Psoas muscle (tissue), 8 donors: ENCODE data around the gene ALDH7A1. TPM values are rescaled to one million over a fixed set of nuclear protein-coding genes. Genes with fewer than 3 reads are reported as not detected.

ENCODE experiments used
- ATAC-seq, 4 donors: fragments of 200-7000 bp; cut with Tn5 transposase; one replicate each; pipeline ENCODE4 v1.9.1; 2020; ENCODE audit warnings: moderate library complexity in 3 of 4, mild to moderate bottlenecking in 2 of 4
- DNase-seq, 2 donors: peaks; one replicate each; pipeline ENCODE4 v3.0.0-alpha.2; 2020
- H3K27ac ChIP-seq: fragments of 200-600 bp; one replicate; pipeline ENCODE4 v1.8.0; 2022
- H3K27me3 ChIP-seq, 3 donors: fragments of 200-600 bp in 1 of 3; one replicate each; pipeline versions ENCODE4 v1.6.1 to v1.8.0; 2013 to 2022; ENCODE audit warnings: low read length in 2 of 3, mild to moderate bottlenecking in 2 of 3, moderate library complexity in 1 of 3; ENCODE audit not compliant: insufficient read depth in 3 of 3
- H3K36me3 ChIP-seq, 2 donors: fragments of 200-600 bp in 1 of 2; one replicate each; pipeline versions ENCODE4 v1.6.1 to v1.8.0; 2013 to 2022; ENCODE audit warnings: low read depth in 1 of 2, mild to moderate bottlenecking in 1 of 2, moderate library complexity in 1 of 2; ENCODE audit not compliant: insufficient read depth in 1 of 2
- H3K4me1 ChIP-seq: fragments of 200-600 bp; one replicate; pipeline ENCODE4 v1.8.0; 2022
- H3K4me3 ChIP-seq: fragments of 200-600 bp; one replicate; pipeline ENCODE4 v1.8.0; 2022; ENCODE audit warnings: mild to moderate bottlenecking
- H3K9me3 ChIP-seq: fragments of 200-600 bp; one replicate; pipeline ENCODE4 v1.8.0; 2022
- WGBS, 3 donors: extraction: QIAGEN DNeasy Blood & Tissue Kit; methylation state at CpG; one replicate each; pipeline versions ENCODE4 v1.1.6 to v1.1.7; 2013; 5-methylcytosine and 5-hydroxymethylcytosine counted together
- intact Hi-C, 2 donors: fragments of 100-400 bp; cut with DNase I; formaldehyde crosslinking; loops; one replicate each; pipeline versions ENCODE4 v1.11.0 to v1.14.2; 2022
- polyA plus RNA-seq, 3 donors: library from polyadenylated mRNA; stranded (reverse); fragments of 200-250 nt; gene quantifications; one replicate each; pipeline ENCODE4 v1.2.3, GENCODE V29; 2013
- total RNA-seq, 4 donors: library from RNA; stranded (reverse); fragmentation: NEBNext Ultra II Directional in 2 of 4; extraction: Animal tissue kit (Norgen Biotek cat#: 25700) in 2 of 4; gene quantifications; one replicate each; pipeline versions ENCODE4 v1.2.1 to v1.2.4, GENCODE V29; 2021 to 2023
- TF ChIP-seq, protein P1 (sequence below): fragments of 200-600 bp; IDR thresholded peaks from one replicate; pipeline ENCODE4 v1.8.0; 2022; ENCODE audit warnings: antibody characterized with exemption
- donor health status: healthy with polysubstance abuse.
- donor health status: DM: no; HTN: no; CAD: no; lungs with moderate emphysema.
- donor health status: Bipolar disorder and iron deficiency.
- donor health status: healthy.
- donor health status: DM: yes; HTN: yes; CAD: no.
- donor health status: DM: no; HTN: no; CAD: no.
- donor health status: DM: no; HTN: no; CAD: no.
- donor health status: DM: yes; HTN: yes; CAD: no.

The ALDH7A1 gene
- total and polyA plus RNA-seq, 7 donors = 7.4 to 26.7 (median 8.8) TPM

DNA sequence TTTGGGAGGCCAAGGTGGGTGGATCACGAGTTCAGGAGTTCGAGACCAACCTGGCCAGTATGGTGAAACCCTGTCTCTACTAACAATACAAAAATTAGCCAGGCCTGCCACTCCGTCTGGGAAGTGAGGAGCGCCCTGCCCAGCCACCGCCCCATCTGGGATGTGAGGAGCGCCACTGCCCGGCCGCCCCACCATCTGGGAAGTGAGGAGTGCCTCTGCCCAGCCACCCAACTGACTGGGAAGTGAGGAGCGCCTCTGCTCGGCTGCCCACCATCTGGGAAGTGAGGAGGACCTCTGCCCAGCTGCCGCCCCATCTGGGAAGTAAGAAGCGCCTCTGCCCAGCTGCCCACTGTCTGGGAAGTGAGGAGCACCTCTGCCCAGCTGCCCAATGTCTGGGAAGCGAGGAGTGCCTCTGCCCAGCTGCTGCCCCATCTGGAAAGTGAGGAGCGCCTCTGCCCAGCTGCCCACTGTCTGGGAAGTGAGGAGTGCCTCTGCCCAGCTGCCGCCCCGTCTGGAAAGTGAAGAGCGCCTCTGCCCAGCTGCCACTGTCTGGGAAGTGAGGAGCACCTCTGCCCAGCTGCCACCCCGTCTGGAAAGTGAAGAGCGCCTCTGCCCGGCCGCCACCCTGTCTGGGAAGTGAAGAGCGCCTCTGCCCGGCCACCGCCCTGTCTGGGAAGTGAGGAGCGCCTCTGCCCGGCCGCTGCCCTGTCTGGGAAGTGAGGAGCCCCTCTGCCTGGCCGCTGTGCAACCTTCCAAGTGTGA, 5.3 kb downstream of the ALDH7A1 start:
- ATAC-seq (no peak), DNase-seq (no peak)
- Histone ChIP-seq H3K4me3 (no peak overlapping the region), H3K4me1 (peaks cover 8% of the 10 kb centered on the region), H3K36me3 (peaks cover 0 to 25% of the 10 kb centered on the region in 2 donors), H3K9me3 (no peaks in the 10 kb centered on the region), H3K27ac (no peak overlapping the region), H3K27me3 (no peaks in the 10 kb centered on the region)
- TF ChIP-seq, protein P1, sequence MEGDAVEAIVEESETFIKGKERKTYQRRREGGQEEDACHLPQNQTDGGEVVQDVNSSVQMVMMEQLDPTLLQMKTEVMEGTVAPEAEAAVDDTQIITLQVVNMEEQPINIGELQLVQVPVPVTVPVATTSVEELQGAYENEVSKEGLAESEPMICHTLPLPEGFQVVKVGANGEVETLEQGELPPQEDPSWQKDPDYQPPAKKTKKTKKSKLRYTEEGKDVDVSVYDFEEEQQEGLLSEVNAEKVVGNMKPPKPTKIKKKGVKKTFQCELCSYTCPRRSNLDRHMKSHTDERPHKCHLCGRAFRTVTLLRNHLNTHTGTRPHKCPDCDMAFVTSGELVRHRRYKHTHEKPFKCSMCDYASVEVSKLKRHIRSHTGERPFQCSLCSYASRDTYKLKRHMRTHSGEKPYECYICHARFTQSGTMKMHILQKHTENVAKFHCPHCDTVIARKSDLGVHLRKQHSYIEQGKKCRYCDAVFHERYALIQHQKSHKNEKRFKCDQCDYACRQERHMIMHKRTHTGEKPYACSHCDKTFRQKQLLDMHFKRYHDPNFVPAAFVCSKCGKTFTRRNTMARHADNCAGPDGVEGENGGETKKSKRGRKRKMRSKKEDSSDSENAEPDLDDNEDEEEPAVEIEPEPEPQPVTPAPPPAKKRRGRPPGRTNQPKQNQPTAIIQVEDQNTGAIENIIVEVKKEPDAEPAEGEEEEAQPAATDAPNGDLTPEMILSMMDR = no peak
- 95 to 97% (median 96%) methylated on average over 27 to 28 of the region's 28 CpGs for WGBS, 3 donors
- intact Hi-C loops = loop anchor here in 1 of 2 donors (5.0 kb wide), 1 partner anchor 237 kb away; no protein-coding TSS in a partner anchor

GRCh38 chr5:126587551-126588390, 7.2 kb downstream of the ALDH7A1 start:
- ATAC-seq = no peak

DNA sequence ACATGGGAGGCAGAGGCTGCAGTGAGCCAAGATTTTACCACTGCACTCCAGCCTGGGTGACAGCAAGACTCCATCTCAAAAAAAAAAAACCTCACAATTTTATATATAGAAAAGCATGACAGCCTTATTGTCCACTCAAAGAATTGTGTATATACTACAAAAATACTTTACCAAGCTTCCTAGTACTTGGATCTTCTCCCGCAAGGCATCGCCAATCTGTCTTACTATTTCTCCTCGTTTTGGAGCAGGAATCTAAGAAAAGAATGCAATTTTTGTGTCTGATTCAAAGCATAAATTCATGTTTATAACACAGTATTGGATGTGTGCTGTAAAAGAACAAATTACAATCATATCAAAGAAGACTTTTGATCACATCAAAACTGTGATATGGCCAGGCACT, 11.3 kb downstream of the ALDH7A1 start:
- H3K36me3 ChIP-seq = peaks cover 0 to 68% of the 10 kb centered on the region in 2 donors

More at GRCh38 chr5:126587551-126588390, 7.2 kb downstream of the ALDH7A1 start:
- Histone ChIP-seq H3K36me3 (peaks cover 0 to 41% of the 10 kb centered on the region in 2 donors), H3K4me1 (no peaks in the 10 kb centered on the region), H3K9me3 (no peaks in the 10 kb centered on the region), H3K27ac (no peak overlapping the region), H3K27me3 (no peaks in the 10 kb centered on the region), H3K4me3 (no peak overlapping the region)
- intact Hi-C loops = no loop called here
- WGBS, 3 donors = 70 to 83% (median 78%) methylated on average over 9 of the region's 9 CpGs
- DNase-seq = no peak
- TF ChIP-seq, protein P1 = no peak

DNA sequence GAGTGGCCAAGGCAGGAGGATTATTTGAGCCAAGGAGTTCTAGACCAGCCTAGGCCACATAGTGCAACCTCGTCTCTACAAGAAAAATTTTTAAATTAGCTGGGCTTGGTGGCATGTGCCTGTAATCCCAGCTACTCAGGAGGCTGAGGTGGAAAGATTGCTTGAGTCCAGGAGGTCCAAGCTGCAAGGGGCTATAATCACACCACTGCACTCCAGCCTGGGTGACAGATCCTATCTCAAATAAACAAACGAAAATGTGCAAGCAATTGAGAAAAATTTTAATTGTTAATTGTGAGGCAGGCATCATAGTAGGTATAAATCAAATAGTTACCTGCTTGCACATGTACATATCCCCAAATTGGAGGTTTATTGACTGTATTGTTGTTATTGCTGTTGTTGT, 15.3 kb downstream of the ALDH7A1 start:
- TF ChIP-seq, protein P1 = no peak
- Histone ChIP-seq H3K27me3 (no peaks in the 10 kb centered on the region), H3K27ac (no peak overlapping the region), H3K4me1 (no peaks in the 10 kb centered on the region), H3K36me3 (peaks cover 0 to 88% of the 10 kb centered on the region in 2 donors), H3K9me3 (no peaks in the 10 kb centered on the region), H3K4me3 (no peak overlapping the region)
- intact Hi-C loops = no loop called here
- DNase-seq (no peak), ATAC-seq (no peak)
- WGBS, 3 donors = 91 to 100% (median 92%) methylated on average over 2 of the region's 2 CpGs

More for the DNA sequence above, 11.3 kb downstream of the ALDH7A1 start:
- Histone ChIP-seq H3K9me3 (no peaks in the 10 kb centered on the region), H3K4me1 (no peaks in the 10 kb centered on the region), H3K4me3 (no peak overlapping the region), H3K27ac (no peak overlapping the region), H3K27me3 (no peaks in the 10 kb centered on the region)
- TF ChIP-seq, protein P1 = no peak
- ATAC-seq (no peak), DNase-seq (no peak)
- 93 to 95% (median 93%) methylated on average over 3 of the region's 3 CpGs for WGBS, 3 donors
- intact Hi-C loops = no loop called here
